B cell (primary cell): Measurements from ENCODE around the gene TMEM108. TPM values are rescaled to one million over a fixed set of nuclear protein-coding genes. Genes with fewer than 3 reads are reported as not detected.

Source experiments
- ATAC-seq: fragments of 200-7000 bp; cut with Tn5 transposase; one replicate; pipeline ENCODE4 v1.10.0; 2021; ENCODE audit warnings: low read depth, mild to moderate bottlenecking, moderate number of reproducible peaks, moderate library complexity
- CTCF ChIA-PET: fragments of 350-600 bp; sonication (Branson Sonifier 250); formaldehyde crosslinking; loops from one replicate; lab custom pipeline; 2021; ENCODE audit warnings: antibody characterized with exemption, inconsistent platforms; lab: Charles Lee
- POLR2A ChIA-PET: fragments of 350-600 bp; sonication (Branson Sonifier 250); formaldehyde crosslinking; loops from one replicate; lab custom pipeline; 2021; ENCODE audit warnings: antibody characterized with exemption; lab: Charles Lee
- DNase-seq: peaks from one replicate; pipeline ENCODE4 v3.0.0; 2013
- H2AFZ ChIP-seq: 2 replicates; pipeline ENCODE4 v1.6.1; 2012; ENCODE audit warnings: mild to moderate bottlenecking, low read depth, low read length; ENCODE audit not compliant: insufficient read depth, poor library complexity, severe bottlenecking
- H3K27ac ChIP-seq, 2 donors: 1 replicate in 1 of 2; 2 replicates in 1 of 2; pipeline ENCODE4 v1.5.1; 2012 to 2013; ENCODE audit warnings: low read length in 2 of 2, mild to moderate bottlenecking in 2 of 2, moderate library complexity in 1 of 2
- H3K27me3 ChIP-seq, 4 experiments: fragments of 200-600 bp in 1 of 4; sonication (generic) in 1 of 4; replicated peaks in 1 of 4; 1 replicate in 2 of 4; 2 replicates in 2 of 4; pipeline versions ENCODE4 v1.6.1 to v1.7.0; 2013 to 2016; ENCODE audit warnings: low read length in 3 of 4, mild to moderate bottlenecking in 2 of 4, mixed read lengths in 1 of 4, moderate library complexity in 1 of 4; ENCODE audit not compliant: insufficient read depth in 4 of 4, control insufficient read depth in 3 of 4; ENCODE audit errors: control extremely low read depth in 1 of 4
- H3K36me3 ChIP-seq, 2 experiments: replicated peaks in 1 of 2; 1 replicate in 1 of 2; 2 replicates in 1 of 2; pipeline versions ENCODE4 v1.6.1 to v1.7.1; 2013; ENCODE audit warnings: low read length in 1 of 2; ENCODE audit not compliant: insufficient read depth in 2 of 2, control insufficient read depth in 1 of 2; ENCODE audit errors: control extremely low read depth in 1 of 2, extremely low read depth in 1 of 2
- H3K4me1 ChIP-seq, 2 donors: fragments of 200-600 bp in 1 of 2; sonication (generic) in 1 of 2; 1 replicate in 1 of 2; 2 replicates in 1 of 2; pipeline versions ENCODE4 v1.5.1 to v1.6.1; 2013 to 2017; ENCODE audit warnings: low read length in 2 of 2; ENCODE audit not compliant: control insufficient read depth in 2 of 2, insufficient read depth in 2 of 2
- H3K4me2 ChIP-seq: replicated peaks from 2 replicates; pipeline ENCODE3; 2012; ENCODE audit warnings: mild to moderate bottlenecking, low read depth, low read length; ENCODE audit not compliant: poor library complexity, severe bottlenecking
- H3K4me3 ChIP-seq, 5 experiments: fragments of 200-600 bp in 1 of 5; sonication (generic) in 1 of 5; 1 replicate in 3 of 5; 2 replicates in 2 of 5; pipeline versions ENCODE4 v1.5.1 to v1.7.0; 2011 to 2016; ENCODE audit warnings: low read length in 4 of 5, mild to moderate bottlenecking in 4 of 5, low read depth in 2 of 5, control low read depth in 1 of 5, moderate library complexity in 1 of 5; ENCODE audit not compliant: insufficient read depth in 1 of 5; ENCODE audit errors: control extremely low read depth in 1 of 5, extremely low read depth in 1 of 5
- H3K79me2 ChIP-seq: fragments of 200-600 bp; sonication (generic); one replicate; pipeline ENCODE4 v1.6.0; 2016; ENCODE audit warnings: low read length; ENCODE audit not compliant: control insufficient read depth, insufficient read depth
- H3K9ac ChIP-seq: fragments of 200-600 bp; sonication (generic); 2 replicates; pipeline ENCODE4 v1.6.1; 2017; ENCODE audit warnings: mild to moderate bottlenecking, low read length, moderate library complexity
- H3K9me3 ChIP-seq, 3 donors: one replicate each; pipeline versions ENCODE4 v1.6.1 to v1.7.1; 2013; ENCODE audit warnings: low read length in 2 of 3; ENCODE audit not compliant: control insufficient read depth in 2 of 3, insufficient read depth in 1 of 3; ENCODE audit errors: control extremely low read depth in 1 of 3
- H4K20me1 ChIP-seq: 2 replicates; pipeline ENCODE4 v1.6.0; 2012; ENCODE audit warnings: mild to moderate bottlenecking, low read length; ENCODE audit not compliant: insufficient read depth, control insufficient read depth, poor library complexity, severe bottlenecking
- H3K27ac Mint-ChIP-seq: one replicate; pipeline ENCODE4 v1.8.0; 2021; ENCODE audit warnings: mixed read lengths
- H3K27me3 Mint-ChIP-seq: one replicate; pipeline ENCODE4 v1.8.0; 2021; ENCODE audit warnings: mixed read lengths
- H3K4me1 Mint-ChIP-seq: one replicate; pipeline ENCODE4 v1.8.0; 2021; ENCODE audit warnings: mixed read lengths
- H3K4me3 Mint-ChIP-seq: one replicate; pipeline ENCODE4 v1.8.0; 2021; ENCODE audit warnings: mixed read lengths
- H3K9me3 Mint-ChIP-seq: one replicate; pipeline ENCODE4 v1.8.0; 2022; ENCODE audit warnings: mixed read lengths; ENCODE audit not compliant: insufficient read depth
- CTCF ChIP-seq: fragments of 200-600 bp; IDR thresholded peaks from one replicate; pipeline ENCODE4 v1.8.0; 2022; ENCODE audit warnings: antibody characterized with exemption, mild to moderate bottlenecking
- EZH2 ChIP-seq: IDR thresholded peaks from 2 replicates; pipeline ENCODE4 v1.6.1; 2012; ENCODE audit warnings: borderline replicate concordance, low read depth, mild to moderate bottlenecking, moderate library complexity, low read length; ENCODE audit not compliant: insufficient read depth, poor library complexity, severe bottlenecking
- WGBS: methylation state at CpG from one replicate; pipeline ENCODE4 v1.1.5; 2013; ENCODE audit warnings: missing lambda C conversion rate; ENCODE audit not compliant: insufficient coverage; 5-methylcytosine and 5-hydroxymethylcytosine counted together
- intact Hi-C: fragments of 100-400 bp; cut with micrococcal nuclease; formaldehyde crosslinking; loops from one replicate; pipeline ENCODE4 v1.10.0; 2022
- polyA plus RNA-seq: library from polyadenylated mRNA; depleted of rRNA; stranded (reverse); fragments of >200 nt; gene quantifications from 2 replicates; pipeline ENCODE4 v1.2.3, GENCODE V29; 2012
- total RNA-seq, 2 donors: library from RNA; stranded (reverse); fragments of 120-200 nt in 1 of 2; gene quantifications; 1 replicate in 1 of 2; 2 replicates in 1 of 2; pipeline versions ENCODE4 v1.2.3 to v1.2.4, GENCODE V29; 2013 to 2022

The TMEM108 gene
- total and polyA plus RNA-seq, 2 donors (not counting 1 experiment from before 2014, with no cell fraction given) = not detected

GRCh38 chr3:133404920-133405319, 366.7 kb downstream of the TMEM108 start:
- no peaks in the 10 kb centered on the region for H4K20me1 ChIP-seq
- peaks cover 0 to 4% (median 0%) of the 10 kb centered on the region in 4 experiments for H3K27me3 ChIP-seq
- no peak overlapping the region for H3K4me2 ChIP-seq
- no peaks in the 10 kb centered on the region for H3K4me1 Mint-ChIP-seq
- H3K9me3 Mint-ChIP-seq = no peaks in the 10 kb centered on the region
- TF ChIP-seq EZH2 (no peak), CTCF (no peak)
- no peak for DNase-seq
- no peak overlapping the region for H3K4me3 Mint-ChIP-seq
- peaks cover 18% of the 10 kb centered on the region for H3K27me3 Mint-ChIP-seq
- intact Hi-C loops = no loop called here
- no peak overlapping the region for H3K27ac ChIP-seq
- no peaks in the 10 kb centered on the region for H3K4me1 ChIP-seq
- no peak for ATAC-seq
- H3K4me3 ChIP-seq = no peak overlapping the region
- no peak overlapping the region for H3K27ac Mint-ChIP-seq
- no peak overlapping the region for H2AFZ ChIP-seq
- no peaks in the 10 kb centered on the region for H3K9me3 ChIP-seq
- H3K79me2 ChIP-seq = no peaks in the 10 kb centered on the region
- ChIA-PET CTCF (interaction anchor here (0.9 kb wide), 1 partner anchor 19 kb away, joined by 3 read pairs; no protein-coding TSS in a partner anchor), POLR2A (no interaction called here)
- H3K36me3 ChIP-seq = no peaks in the 10 kb centered on the region
- 90% methylated on average over 2 of the region's 3 CpGs for WGBS
- no peak overlapping the region for H3K9ac ChIP-seq

GRCh38 chr3:133408366-133408765, 370.2 kb downstream of the TMEM108 start:
- ChIA-PET CTCF (interaction anchor here (0.9 kb wide), 1 partner anchor 15 kb away, joined by 3 read pairs; no protein-coding TSS in a partner anchor), POLR2A (interaction anchor here (0.6 kb wide), 1 partner anchor 65 kb away, joined by 4 read pairs; no protein-coding TSS in a partner anchor)
- Histone ChIP-seq H4K20me1 (no peaks in the 10 kb centered on the region), H2AFZ (no peak overlapping the region), H3K4me1 (no peaks in the 10 kb centered on the region), H3K4me2 (no peak overlapping the region), H3K4me3 (no peak overlapping the region), H3K27me3 (peaks cover 0 to 4% (median 2%) of the 10 kb centered on the region in 4 experiments), H3K36me3 (no peaks in the 10 kb centered on the region), H3K27ac (no peak overlapping the region), H3K79me2 (no peaks in the 10 kb centered on the region), H3K9ac (no peak overlapping the region), H3K9me3 (no peaks in the 10 kb centered on the region)
- ATAC-seq = no peak
- no peaks in the 10 kb centered on the region for H3K9me3 Mint-ChIP-seq
- peaks cover 2% of the 10 kb centered on the region for H3K4me1 Mint-ChIP-seq
- TF ChIP-seq CTCF = no peak
- DNase-seq = no peak
- intact Hi-C loops = no loop called here
- WGBS = no CpG with 5 or more reads among the region's 2 CpGs
- H3K27ac Mint-ChIP-seq = no peak overlapping the region
- no peak overlapping the region for H3K4me3 Mint-ChIP-seq
- peaks cover 25% of the 10 kb centered on the region for H3K27me3 Mint-ChIP-seq
